ENCODE results near the gene GMDS. TPM values are rescaled to one million over a fixed set of nuclear protein-coding genes. Genes with fewer than 3 reads are reported as not detected.

Gene GMDS
- polyA plus RNA-seq, 1 donor (not counting 4 experiments of a cell fraction or from before 2014, with no cell fraction given), result 22.1 TPM

GRCh38 chr6:1810880-1811279 is 434.5 kb downstream of the GMDS start:
- TF ChIP-seq CTCF (optimal IDR thresholded peaks at IDR 0.05 in 1 of 3, IDR thresholded peaks at IDR 0.05 in 1 of 3, conservative IDR thresholded peaks at IDR 0.05 in 1 of 3; ENCODE audit: extremely low read depth in 1 of 3, insufficient read depth in 2 of 3, low read length in 3 of 3) (no peak), EZH2 (IDR thresholded peaks at IDR 0.05; ENCODE audit: low read length) (no peak)
- FAIRE-seq, result no peak

GRCh38 chr6:1809291-1809988 is 436.0 kb downstream of the GMDS start:
- H3K4me2 ChIP-seq (ENCODE audit: control insufficient read depth, extremely low read depth, insufficient read depth, low read depth, low read length), result no peak overlapping the region
- no peak overlapping the region for H3K4me3 ChIP-seq (ENCODE audit: control insufficient read depth in 2 of 3, extremely low read depth in 1 of 3, insufficient read depth in 2 of 3, low read depth in 1 of 3, low read length in 3 of 3)
- dilution Hi-C loops (cut with MboI; ENCODE audit: extremely low pct_ligation_motif_present, low sequenced_read_pairs), result no loop called here

More at GRCh38 chr6:1810880-1811279, 434.5 kb downstream of the GMDS start:
- no peaks in the 10 kb centered on the region for H3K27me3 ChIP-seq (ENCODE audit: control insufficient read depth, extremely low read depth, insufficient read depth, low read length)
- no peaks in the 10 kb centered on the region for H3K4me1 ChIP-seq (ENCODE audit: control insufficient read depth, extremely low read depth, insufficient read depth, low read length)
- no peak overlapping the region for H3K4me3 ChIP-seq (ENCODE audit: control insufficient read depth in 2 of 3, extremely low read depth in 1 of 3, insufficient read depth in 2 of 3, low read depth in 1 of 3, low read length in 3 of 3)
- no peak overlapping the region for H3K9ac ChIP-seq (ENCODE audit: control insufficient read depth, extremely low read depth, insufficient read depth, low read length)
- no peaks in the 10 kb centered on the region for H4K20me1 ChIP-seq (ENCODE audit: control insufficient read depth, extremely low read depth, insufficient read depth, low read length)
- no peak for DNase-seq (ENCODE audit: low read depth, low spot score)
- H3K4me2 ChIP-seq (ENCODE audit: control insufficient read depth, extremely low read depth, insufficient read depth, low read depth, low read length), result no peak overlapping the region
- no peak overlapping the region for H3K27ac ChIP-seq (ENCODE audit: control insufficient read depth, insufficient read depth, low read length)
- no peak overlapping the region for H2AFZ ChIP-seq (ENCODE audit: control insufficient read depth, low read length)
- dilution Hi-C loops (cut with MboI; ENCODE audit: extremely low pct_ligation_motif_present, low sequenced_read_pairs), result no loop called here
- no peaks in the 10 kb centered on the region for H3K9me1 ChIP-seq (ENCODE audit: control insufficient read depth, extremely low read depth, insufficient read depth, low read length)
- no peaks in the 10 kb centered on the region for H3K79me2 ChIP-seq (ENCODE audit: control insufficient read depth, insufficient read depth, low read length)
- no peaks in the 10 kb centered on the region for H3K9me3 ChIP-seq (ENCODE audit: control insufficient read depth, low read depth, low read length)
- no peaks in the 10 kb centered on the region for H3K36me3 ChIP-seq (ENCODE audit: control insufficient read depth in 2 of 2, extremely low read depth in 1 of 2, insufficient read depth in 2 of 2, low read length in 2 of 2)

More at GRCh38 chr6:1809291-1809988, 436.0 kb downstream of the GMDS start:
- Histone ChIP-seq H3K9ac (ENCODE audit: control insufficient read depth, extremely low read depth, insufficient read depth, low read length) (no peak overlapping the region), H3K27ac (ENCODE audit: control insufficient read depth, insufficient read depth, low read length) (no peak overlapping the region), H2AFZ (ENCODE audit: control insufficient read depth, low read length) (no peak overlapping the region), H3K9me3 (ENCODE audit: control insufficient read depth, low read depth, low read length) (no peaks in the 10 kb centered on the region), H3K79me2 (ENCODE audit: control insufficient read depth, insufficient read depth, low read length) (no peaks in the 10 kb centered on the region), H3K4me1 (ENCODE audit: control insufficient read depth, extremely low read depth, insufficient read depth, low read length) (no peaks in the 10 kb centered on the region), H4K20me1 (ENCODE audit: control insufficient read depth, extremely low read depth, insufficient read depth, low read length) (no peaks in the 10 kb centered on the region), H3K9me1 (ENCODE audit: control insufficient read depth, extremely low read depth, insufficient read depth, low read length) (no peaks in the 10 kb centered on the region), H3K27me3 (ENCODE audit: control insufficient read depth, extremely low read depth, insufficient read depth, low read length) (no peaks in the 10 kb centered on the region), H3K36me3 (ENCODE audit: control insufficient read depth in 2 of 2, extremely low read depth in 1 of 2, insufficient read depth in 2 of 2, low read length in 2 of 2) (no peaks in the 10 kb centered on the region)
- DNase-seq (ENCODE audit: low read depth, low spot score) (no peak), FAIRE-seq (no peak)
- TF ChIP-seq EZH2 (IDR thresholded peaks at IDR 0.05; ENCODE audit: low read length) (no peak), CTCF (optimal IDR thresholded peaks at IDR 0.05 in 1 of 3, IDR thresholded peaks at IDR 0.05 in 1 of 3, conservative IDR thresholded peaks at IDR 0.05 in 1 of 3; ENCODE audit: extremely low read depth in 1 of 3, insufficient read depth in 2 of 3, low read length in 3 of 3) (no peak)

Data from keratinocyte (primary cell).